Measurements from ENCODE around the gene AGL.

GRCh38 chr1:99950486-99950885 lies 100.3 kb downstream of the AGL start:
- TF ChIP-seq CTCF (IDR thresholded peaks at IDR 0.05) (no peak), POLR2A (IDR thresholded peaks at IDR 0.05) (no peak)
